GM23248 (cell line): Measurements from ENCODE around the gene LENG9.

Experiments used
- EZH2 ChIP-seq: fragments of 200-600 bp; sonication (generic); IDR thresholded peaks from 2 replicates; pipeline ENCODE4 v1.6.1; 2018; ENCODE audit warnings: antibody characterized with exemption, mild to moderate bottlenecking; ENCODE audit not compliant: insufficient read depth, poor library complexity, severe bottlenecking
- EZH2phosphoT487 ChIP-seq: fragments of 200-600 bp; sonication (generic); IDR thresholded peaks from 2 replicates; pipeline ENCODE4 v1.6.1; 2018; ENCODE audit warnings: antibody characterized with exemption, moderate library complexity, mild to moderate bottlenecking, low read depth; ENCODE audit not compliant: insufficient read depth

DNA sequence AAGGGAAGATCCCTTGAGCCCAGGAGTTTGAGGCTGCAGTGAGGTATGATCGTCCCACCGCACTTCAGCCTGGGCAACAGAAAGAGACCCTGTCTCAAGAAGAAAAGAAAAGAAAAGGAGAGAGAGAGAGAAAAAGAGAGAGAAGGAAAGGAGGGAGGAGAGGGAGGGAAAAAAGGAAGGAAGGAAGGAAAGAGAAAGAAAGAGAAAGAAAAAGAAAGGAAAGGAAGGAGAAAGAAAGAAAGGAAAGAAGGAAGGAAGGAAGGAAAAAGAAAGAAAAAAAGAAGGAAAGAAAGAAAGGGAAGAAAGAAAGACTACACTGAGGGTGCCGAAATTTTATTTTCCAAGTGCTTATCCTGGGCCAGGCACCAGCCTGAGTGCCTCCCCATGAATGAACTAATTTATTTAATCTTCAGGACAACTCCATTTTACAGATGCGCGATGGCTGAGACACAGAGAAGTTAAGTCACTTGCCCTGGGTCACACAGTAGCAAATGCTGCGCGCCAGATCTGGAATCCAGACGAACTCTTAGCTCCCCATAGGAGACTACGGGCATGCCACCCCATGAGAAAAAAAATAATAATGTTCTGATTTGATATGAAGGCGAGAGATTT is 6.8 kb upstream of the LENG9 start:
- TF ChIP-seq EZH2 (no peak), EZH2phosphoT487 (no peak)
